ENCODE measurements around the gene CCDC172.
A peak's percentile ranks its signal among the peaks of the same experiment; 100 is the strongest.

The CCDC172 gene

DNA sequence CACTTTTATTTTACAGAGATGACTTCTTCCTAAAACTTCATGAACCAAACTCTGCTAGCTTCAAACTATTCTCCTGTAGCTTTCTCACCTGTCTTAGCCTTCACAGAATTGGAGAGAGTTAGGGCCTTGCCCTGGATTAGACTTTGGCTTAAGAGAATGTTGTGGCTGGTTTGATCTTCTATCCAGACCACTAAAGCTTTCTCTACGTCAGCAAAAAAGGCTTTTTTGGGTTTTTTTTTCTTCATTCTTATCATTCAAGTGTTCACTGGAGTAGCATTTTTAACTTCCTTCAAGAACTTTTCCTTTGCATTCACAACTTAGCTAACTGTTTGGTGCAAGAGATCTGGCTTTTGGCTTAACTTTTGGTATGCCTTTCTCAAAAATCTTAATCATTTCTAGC is 19.3 kb upstream of the CCDC172 start:
- Histone ChIP-seq H3K9me3 (ENCODE audit: control insufficient read depth, low read length) (no peaks in the 10 kb centered on the region), H3K4me1 (ENCODE audit: control insufficient read depth, insufficient read depth, low read length) (peaks cover 34% of the 10 kb centered on the region), H3K9ac (ENCODE audit: low read length) (no peak overlapping the region), H3K27me3 (replicated peaks; ENCODE audit: control insufficient read depth, insufficient read depth, low read length) (no peaks in the 10 kb centered on the region), H3K36me3 (ENCODE audit: control insufficient read depth, insufficient read depth, low read length, severe bottlenecking) (no peaks in the 10 kb centered on the region), H3K4me3 (ENCODE audit: low read length) (no peak overlapping the region)
- no peak for DNase-seq (ENCODE audit: low read depth)

GRCh38 chr10:116306847-116307246 is 17.4 kb upstream of the CCDC172 start:
- H3K9me3 ChIP-seq (ENCODE audit: control insufficient read depth, low read length), result no peaks in the 10 kb centered on the region
- peak overlapping the region; percentile 18 for H3K9ac ChIP-seq (ENCODE audit: low read length)
- peak overlapping the region; percentile 41 for H3K4me3 ChIP-seq (ENCODE audit: low read length)
- no peaks in the 10 kb centered on the region for H3K27me3 ChIP-seq (replicated peaks; ENCODE audit: control insufficient read depth, insufficient read depth, low read length)
- no peaks in the 10 kb centered on the region for H3K36me3 ChIP-seq (ENCODE audit: control insufficient read depth, insufficient read depth, low read length, severe bottlenecking)
- DNase-seq (ENCODE audit: low read depth), result no peak
- peaks cover 33% of the 10 kb centered on the region for H3K4me1 ChIP-seq (ENCODE audit: control insufficient read depth, insufficient read depth, low read length)

- Histone ChIP-seq H3K9me3 (ENCODE audit: control insufficient read depth, low read length) (no peaks in the 10 kb centered on the region), H3K4me3 (ENCODE audit: low read length) (peak overlapping the region; percentile 41), H3K9ac (ENCODE audit: low read length) (peak overlapping the region; percentile 18), H3K4me1 (ENCODE audit: control insufficient read depth, insufficient read depth, low read length) (peaks cover 39% of the 10 kb centered on the region), H3K36me3 (ENCODE audit: control insufficient read depth, insufficient read depth, low read length, severe bottlenecking) (no peaks in the 10 kb centered on the region), H3K27me3 (replicated peaks; ENCODE audit: control insufficient read depth, insufficient read depth, low read length) (no peaks in the 10 kb centered on the region)
- DNase-seq (ENCODE audit: low read depth), result no peak
Observed at GRCh38 chr10:116307455-116307854, 16.8 kb upstream of the CCDC172 start.

GRCh38 chr10:116311016-116311415 is 13.2 kb upstream of the CCDC172 start:
- peaks cover 36% of the 10 kb centered on the region for H3K4me1 ChIP-seq (ENCODE audit: control insufficient read depth, insufficient read depth, low read length)
- no peaks in the 10 kb centered on the region for H3K36me3 ChIP-seq (ENCODE audit: control insufficient read depth, insufficient read depth, low read length, severe bottlenecking)
- no peak overlapping the region for H3K4me3 ChIP-seq (ENCODE audit: low read length)
- DNase-seq (ENCODE audit: low read depth), result no peak
- H3K27me3 ChIP-seq (replicated peaks; ENCODE audit: control insufficient read depth, insufficient read depth, low read length), result no peaks in the 10 kb centered on the region
- H3K9me3 ChIP-seq (ENCODE audit: control insufficient read depth, low read length), result no peaks in the 10 kb centered on the region
- H3K9ac ChIP-seq (ENCODE audit: low read length), result no peak overlapping the region

DNA sequence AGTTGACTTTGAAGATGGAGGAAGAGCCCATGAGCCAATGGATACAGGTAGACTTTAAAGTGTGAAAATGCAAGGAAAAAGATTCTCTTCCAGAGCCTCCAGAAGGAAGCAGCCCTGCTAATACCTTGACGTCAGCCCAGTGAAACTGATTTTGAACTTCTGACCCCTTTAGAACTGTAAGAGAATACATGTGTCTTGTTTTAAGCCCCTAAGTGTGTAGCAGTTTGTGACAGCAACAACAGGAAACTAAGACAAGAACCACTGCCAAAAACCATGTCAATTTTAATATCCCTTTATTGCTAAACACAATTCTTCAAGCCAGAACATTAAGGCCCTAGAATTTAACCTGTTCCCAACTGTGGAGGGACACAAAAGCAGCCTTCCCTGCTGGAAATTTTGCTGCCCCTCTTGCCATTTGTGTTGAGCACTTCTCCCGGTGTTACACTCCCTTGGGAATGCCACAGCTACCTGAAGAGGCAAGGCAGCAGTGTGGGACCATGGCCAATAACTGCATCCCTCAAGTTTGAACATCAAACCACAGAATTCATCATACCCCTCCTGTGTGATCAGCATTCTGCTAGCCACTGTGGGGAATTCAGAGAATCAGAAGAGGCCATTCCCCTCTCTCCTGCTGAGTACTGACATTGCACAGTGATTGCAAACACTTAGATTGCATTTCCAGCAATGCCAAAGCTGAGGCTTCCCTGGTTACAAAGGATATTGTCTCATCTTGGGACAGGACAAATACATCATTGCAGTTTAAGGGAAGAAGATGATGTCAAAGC is 12.3 kb upstream of the CCDC172 start:
- no peak for DNase-seq (ENCODE audit: low read depth)
- H3K9ac ChIP-seq (ENCODE audit: low read length), result no peak overlapping the region
- no peaks in the 10 kb centered on the region for H3K9me3 ChIP-seq (ENCODE audit: control insufficient read depth, low read length)
- no peaks in the 10 kb centered on the region for H3K27me3 ChIP-seq (replicated peaks; ENCODE audit: control insufficient read depth, insufficient read depth, low read length)
- H3K4me1 ChIP-seq (ENCODE audit: control insufficient read depth, insufficient read depth, low read length), result peaks cover 29% of the 10 kb centered on the region
- no peaks in the 10 kb centered on the region for H3K36me3 ChIP-seq (ENCODE audit: control insufficient read depth, insufficient read depth, low read length, severe bottlenecking)
- no peak overlapping the region for H3K4me3 ChIP-seq (ENCODE audit: low read length)

- no peaks in the 10 kb centered on the region for H3K36me3 ChIP-seq (ENCODE audit: control insufficient read depth, insufficient read depth, low read length, severe bottlenecking)
- no peak overlapping the region for H3K4me3 ChIP-seq (ENCODE audit: low read length)
- DNase-seq (ENCODE audit: low read depth), result no peak
- H3K27me3 ChIP-seq (replicated peaks; ENCODE audit: control insufficient read depth, insufficient read depth, low read length), result no peaks in the 10 kb centered on the region
- no peak overlapping the region for H3K9ac ChIP-seq (ENCODE audit: low read length)
- H3K9me3 ChIP-seq (ENCODE audit: control insufficient read depth, low read length), result no peaks in the 10 kb centered on the region
- peaks cover 23% of the 10 kb centered on the region for H3K4me1 ChIP-seq (ENCODE audit: control insufficient read depth, insufficient read depth, low read length)
Observed at GRCh38 chr10:116312548-116312947, 11.7 kb upstream of the CCDC172 start.

DNA sequence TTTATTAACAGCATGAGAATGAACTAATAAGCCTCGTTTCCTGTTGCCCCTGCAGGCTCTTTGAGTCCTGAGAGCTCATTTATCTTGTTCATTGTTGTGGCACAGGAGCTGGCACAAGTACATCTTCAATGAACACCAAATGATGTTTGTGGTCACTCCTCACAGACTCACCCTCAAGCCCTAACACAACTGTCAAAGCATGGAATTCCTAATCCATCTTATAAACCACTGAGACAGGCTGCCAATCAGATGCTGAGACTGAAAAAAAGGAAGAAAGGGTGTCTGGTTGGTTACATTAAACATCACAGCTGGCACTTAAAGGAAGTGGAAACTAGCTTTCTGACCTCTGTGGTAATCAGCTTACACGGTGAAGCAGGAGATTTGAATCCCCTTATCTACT is 7.7 kb upstream of the CCDC172 start:
- H3K36me3 ChIP-seq (ENCODE audit: control insufficient read depth, insufficient read depth, low read length, severe bottlenecking), result no peaks in the 10 kb centered on the region
- no peak overlapping the region for H3K9ac ChIP-seq (ENCODE audit: low read length)
- no peak overlapping the region for H3K4me3 ChIP-seq (ENCODE audit: low read length)
- peaks cover 10% of the 10 kb centered on the region for H3K4me1 ChIP-seq (ENCODE audit: control insufficient read depth, insufficient read depth, low read length)
- no peaks in the 10 kb centered on the region for H3K27me3 ChIP-seq (replicated peaks; ENCODE audit: control insufficient read depth, insufficient read depth, low read length)
- no peak for DNase-seq (ENCODE audit: low read depth)
- no peaks in the 10 kb centered on the region for H3K9me3 ChIP-seq (ENCODE audit: control insufficient read depth, low read length)

DNA sequence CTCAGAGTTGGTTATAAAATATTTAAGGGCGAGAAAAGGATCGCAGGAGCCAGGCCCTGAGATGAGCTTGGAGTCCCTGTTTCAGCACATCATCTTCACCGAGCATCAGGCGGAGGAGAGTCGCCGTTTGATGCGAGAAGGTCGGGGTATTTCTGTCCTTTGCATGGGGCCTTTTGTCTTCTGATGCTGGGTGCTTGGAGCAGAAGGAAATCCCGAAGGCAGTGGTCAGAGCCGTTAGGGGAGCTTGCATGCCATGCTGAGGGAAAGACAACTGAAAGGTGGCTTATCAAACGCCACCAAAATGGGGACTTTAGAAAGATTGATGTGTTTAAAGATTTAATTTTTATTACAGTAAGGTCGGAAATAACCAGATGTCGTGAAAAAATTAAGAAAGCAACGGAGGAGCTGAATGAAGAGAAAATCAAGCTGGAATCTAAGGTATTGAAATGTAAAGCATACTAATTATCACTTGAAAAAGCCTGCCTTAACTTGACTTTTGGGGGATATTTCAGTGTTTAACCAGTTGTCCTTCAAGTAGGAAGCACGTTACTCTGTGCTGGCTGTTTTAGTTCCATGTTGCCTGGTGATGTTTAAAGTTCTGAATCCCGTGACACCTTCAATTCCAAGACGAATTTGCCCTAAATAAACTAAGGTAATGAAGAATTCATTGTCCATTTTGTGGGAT is 845 bp downstream of the CCDC172 start:
- Histone ChIP-seq H3K4me3 (ENCODE audit: low read length) (no peak overlapping the region), H3K9ac (ENCODE audit: low read length) (no peak overlapping the region), H3K27me3 (replicated peaks; ENCODE audit: control insufficient read depth, insufficient read depth, low read length) (no peaks in the 10 kb centered on the region), H3K36me3 (ENCODE audit: control insufficient read depth, insufficient read depth, low read length, severe bottlenecking) (no peaks in the 10 kb centered on the region), H3K4me1 (ENCODE audit: control insufficient read depth, insufficient read depth, low read length) (no peaks in the 10 kb centered on the region), H3K9me3 (ENCODE audit: control insufficient read depth, low read length) (no peaks in the 10 kb centered on the region)
- no peak for DNase-seq (ENCODE audit: low read depth)

GRCh38 chr10:116325987-116326386 is 1.7 kb downstream of the CCDC172 start:
- Histone ChIP-seq H3K27me3 (replicated peaks; ENCODE audit: control insufficient read depth, insufficient read depth, low read length) (no peaks in the 10 kb centered on the region), H3K4me3 (ENCODE audit: low read length) (no peak overlapping the region), H3K9ac (ENCODE audit: low read length) (no peak overlapping the region), H3K9me3 (ENCODE audit: control insufficient read depth, low read length) (no peaks in the 10 kb centered on the region), H3K36me3 (ENCODE audit: control insufficient read depth, insufficient read depth, low read length, severe bottlenecking) (no peaks in the 10 kb centered on the region), H3K4me1 (ENCODE audit: control insufficient read depth, insufficient read depth, low read length) (no peaks in the 10 kb centered on the region)
- no peak for DNase-seq (ENCODE audit: low read depth)

DNA sequence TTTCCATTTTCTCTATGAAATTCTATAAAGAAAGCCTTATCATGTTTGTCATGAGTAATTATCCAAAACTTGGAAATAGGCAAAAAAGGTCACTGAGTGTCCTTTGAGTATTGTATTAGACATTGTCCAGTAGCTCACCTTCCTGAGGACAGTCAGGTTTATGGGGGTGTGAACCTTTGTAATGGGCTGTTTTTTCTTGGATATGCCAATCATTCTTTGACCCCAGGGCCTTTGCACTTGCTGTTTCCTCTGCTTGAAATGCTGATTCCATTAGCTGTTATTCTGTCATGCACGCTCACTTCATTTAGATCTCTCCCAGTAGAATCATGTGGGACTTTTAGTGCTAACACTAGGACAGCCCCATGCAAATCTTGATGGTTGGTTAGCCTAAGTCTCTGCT is 4.9 kb downstream of the CCDC172 start:
- Histone ChIP-seq H3K4me3 (ENCODE audit: low read length) (no peak overlapping the region), H3K4me1 (ENCODE audit: control insufficient read depth, insufficient read depth, low read length) (no peaks in the 10 kb centered on the region), H3K9ac (ENCODE audit: low read length) (no peak overlapping the region), H3K9me3 (ENCODE audit: control insufficient read depth, low read length) (no peaks in the 10 kb centered on the region), H3K27me3 (replicated peaks; ENCODE audit: control insufficient read depth, insufficient read depth, low read length) (no peaks in the 10 kb centered on the region), H3K36me3 (ENCODE audit: control insufficient read depth, insufficient read depth, low read length, severe bottlenecking) (no peaks in the 10 kb centered on the region)
- no peak for DNase-seq (ENCODE audit: low read depth)

GRCh38 chr10:116331815-116332214 is 7.6 kb downstream of the CCDC172 start:
- no peaks in the 10 kb centered on the region for H3K4me1 ChIP-seq (ENCODE audit: control insufficient read depth, insufficient read depth, low read length)
- no peaks in the 10 kb centered on the region for H3K27me3 ChIP-seq (replicated peaks; ENCODE audit: control insufficient read depth, insufficient read depth, low read length)
- H3K9me3 ChIP-seq (ENCODE audit: control insufficient read depth, low read length), result no peaks in the 10 kb centered on the region
- no peak for DNase-seq (ENCODE audit: low read depth)
- no peak overlapping the region for H3K4me3 ChIP-seq (ENCODE audit: low read length)
- no peaks in the 10 kb centered on the region for H3K36me3 ChIP-seq (ENCODE audit: control insufficient read depth, insufficient read depth, low read length, severe bottlenecking)
- no peak overlapping the region for H3K9ac ChIP-seq (ENCODE audit: low read length)

Data from adipocyte (in vitro differentiated cells).